Effector CD4-positive, alpha-beta T cell (primary cell): ENCODE results near the gene EIF4H.

ENCODE experiments used
- DNase-seq: peaks from one replicate; pipeline ENCODE4 v3.0.0-alpha.2; 2020

Gene EIF4H

GRCh38 chr7:74225400-74225799, 51.2 kb downstream of the EIF4H start:
- no peak for DNase-seq

- DNase-seq: no peak
Observed at GRCh38 chr7:74226633-74227032, 52.5 kb downstream of the EIF4H start.

- no peak for DNase-seq
Observed at GRCh38 chr7:74228951-74229900, 55.1 kb downstream of the EIF4H start.

GRCh38 chr7:74230446-74231231, 56.5 kb downstream of the EIF4H start:
- no peak for DNase-seq

- no peak for DNase-seq
Observed at GRCh38 chr7:74231232-74231590, 57.1 kb downstream of the EIF4H start.

- no peak for DNase-seq
Observed at GRCh38 chr7:74233655-74234285, 59.6 kb downstream of the EIF4H start.

GRCh38 chr7:74235518-74236268, 61.5 kb downstream of the EIF4H start:
- DNase-seq: no peak

- no peak for DNase-seq
Observed at GRCh38 chr7:74236284-74236683, 62.1 kb downstream of the EIF4H start.

GRCh38 chr7:74240482-74240881, 66.3 kb downstream of the EIF4H start:
- no peak for DNase-seq

- no peak for DNase-seq
Observed at GRCh38 chr7:74242122-74242443, 67.9 kb downstream of the EIF4H start.

GRCh38 chr7:74246497-74246896, 72.3 kb downstream of the EIF4H start:
- DNase-seq: no peak
